SK-N-MC (cell line): ENCODE data around the gene TMEM255B.

Experiments
- EZH2 ChIP-seq: fragments of 200-600 bp; sonication (generic); IDR thresholded peaks from one replicate; pipeline ENCODE4 v1.6.1; 2017; ENCODE audit warnings: antibody characterized with exemption
- POLR2AphosphoS5 ChIP-seq: IDR thresholded peaks from 2 replicates; pipeline ENCODE4 v1.6.1; 2012; ENCODE audit warnings: mild to moderate bottlenecking, low read depth, low read length, borderline replicate concordance

DNA sequence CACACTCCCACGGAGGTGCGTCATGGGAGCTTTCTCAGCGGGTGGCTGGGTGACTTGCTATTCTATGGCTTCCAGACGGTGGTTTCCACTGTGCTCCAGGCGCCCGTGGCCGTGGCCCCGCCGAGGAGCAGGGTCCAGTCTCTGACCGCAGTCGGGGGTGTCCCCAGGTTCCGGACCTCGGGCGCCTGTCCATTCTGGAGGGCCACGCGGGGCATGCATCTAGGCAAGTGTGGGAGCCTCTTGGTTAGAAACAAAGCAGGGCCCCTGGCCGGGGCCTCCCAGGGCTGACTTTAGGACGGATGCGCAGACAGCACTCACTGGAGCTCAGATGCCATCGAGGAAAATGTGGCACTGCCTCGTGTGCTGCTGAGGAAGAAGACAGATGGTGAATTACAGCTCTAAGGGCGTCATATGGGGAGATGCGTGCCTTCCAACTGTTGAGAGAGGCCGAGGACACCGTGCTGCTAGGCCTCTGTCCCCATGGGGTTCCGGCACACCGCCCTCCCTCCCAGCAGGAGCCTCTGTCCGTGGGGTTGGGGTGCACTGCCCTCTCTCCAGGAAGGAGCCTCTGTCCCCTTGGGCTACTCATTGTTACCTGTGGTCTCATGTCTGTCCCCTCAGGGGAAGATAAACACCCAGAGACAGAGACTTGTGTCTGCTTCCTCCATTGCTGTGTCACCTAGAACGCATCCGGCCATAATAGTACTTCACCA lies 38.1 kb downstream of the TMEM255B start:
- TF ChIP-seq POLR2AphosphoS5: no peak
- no peak for TF ChIP-seq EZH2
